Caco-2 (cell line): ENCODE data around the gene PTGS2. TPM values are rescaled to one million over a fixed set of nuclear protein-coding genes. Genes with fewer than 3 reads are reported as not detected.

Experiments
- Bru-seq: library from RNA; stranded (reverse); fragments of 400-500 nt; gene quantifications from one replicate; lab custom pipeline; 2021; lab: Mats Ljungman, UMichigan
- BruChase-seq, 2 experiments: library from RNA; stranded (reverse); fragments of 400-500 nt; gene quantifications; one replicate each; lab custom pipeline; 2021; lab: Mats Ljungman, UMichigan
- BruUV-seq: library from RNA; stranded (reverse); fragments of 400-500 nt; replicated peaks from 2 replicates; lab custom pipeline; 2021; lab: Mats Ljungman, UMichigan
- CTCF ChIA-PET: fragments of 300-600 bp; sonication (Branson Sonifier 250); formaldehyde crosslinking; loops from one replicate; lab custom pipeline; 2022; ENCODE audit warnings: antibody characterized with exemption; lab: Charles Lee
- POLR2A ChIA-PET: fragments of 300-600 bp; sonication (Branson Sonifier 250); formaldehyde crosslinking; loops from one replicate; lab custom pipeline; 2022; ENCODE audit warnings: antibody characterized with exemption; lab: Charles Lee
- DNase-seq, 2 experiments: peaks; one replicate each; pipeline versions ENCODE4 v3.0.0 to v3.0.0-alpha.2; 2020 to 2022
- H3K27me3 ChIP-seq: replicated peaks from 2 replicates; pipeline ENCODE4 v1.6.0; 2011; ENCODE audit warnings: low read length; ENCODE audit not compliant: control insufficient read depth, insufficient read depth
- H3K36me3 ChIP-seq: 2 replicates; pipeline ENCODE4 v1.5.1; 2011; ENCODE audit warnings: low read length; ENCODE audit not compliant: control insufficient read depth, insufficient read depth
- H3K4me1 ChIP-seq: fragments of 250-450 bp; sonication (Bioruptor Pico); 2 replicates; pipeline ENCODE4 v1.5.1; 2020; ENCODE audit warnings: mild to moderate bottlenecking
- H3K4me3 ChIP-seq: 2 replicates; pipeline ENCODE4 v1.5.1; 2011; ENCODE audit warnings: low read depth, mild to moderate bottlenecking, control low read depth, low read length
- H3K9me3 ChIP-seq: fragments of 250-450 bp; sonication (Bioruptor Pico); 2 replicates; pipeline ENCODE4 v1.5.1; 2020; ENCODE audit warnings: mild to moderate bottlenecking, moderate library complexity
- H3K27ac Mint-ChIP-seq: one replicate; pipeline ENCODE4 v1.8.0; 2022; ENCODE audit warnings: mixed read lengths; ENCODE audit not compliant: unreplicated experiment
- H3K27me3 Mint-ChIP-seq: one replicate; pipeline ENCODE4 v1.8.0; 2022; ENCODE audit warnings: mixed read lengths; ENCODE audit not compliant: insufficient read depth, unreplicated experiment
- H3K36me3 Mint-ChIP-seq: one replicate; pipeline ENCODE4 v1.8.0; 2022; ENCODE audit warnings: mild to moderate bottlenecking, mixed read lengths; ENCODE audit not compliant: insufficient read depth, unreplicated experiment
- H3K4me1 Mint-ChIP-seq: one replicate; pipeline ENCODE4 v1.8.0; 2022; ENCODE audit warnings: low read depth, mixed read lengths; ENCODE audit not compliant: unreplicated experiment
- H3K4me3 Mint-ChIP-seq: one replicate; pipeline ENCODE4 v1.8.0; 2022; ENCODE audit warnings: mild to moderate bottlenecking, moderate library complexity, mixed read lengths; ENCODE audit not compliant: unreplicated experiment
- H3K9me3 Mint-ChIP-seq: one replicate; pipeline ENCODE4 v1.8.0; 2022; ENCODE audit warnings: mixed read lengths; ENCODE audit not compliant: unreplicated experiment
- intact Hi-C: fragments of 100-400 bp; cut with micrococcal nuclease; formaldehyde crosslinking; loops from one replicate; pipeline ENCODE4 v1.10.0; 2022; ENCODE audit not compliant: unreplicated experiment
- long read RNA-seq: library from polyadenylated mRNA; stranded (forward); transcript quantifications from one replicate; pipeline ENCODE4 v2.0.0, GENCODE V29; 2022
- total RNA-seq: library from RNA; stranded (reverse); gene quantifications from 2 replicates; pipeline ENCODE4 v1.2.3, GENCODE V29; 2022
- TF ChIP-seq, protein P1 (sequence below), 2 experiments: fragments of 200-600 bp in 1 of 2; IDR thresholded peaks; 1 replicate in 1 of 2; 2 replicates in 1 of 2; pipeline versions ENCODE4 v1.5.1 to v1.8.0; 2011 to 2022; ENCODE audit warnings: antibody characterized with exemption in 1 of 2, control low read depth in 1 of 2, inconsistent platforms in 1 of 2, low read depth in 1 of 2, low read length in 1 of 2, mild to moderate bottlenecking in 1 of 2, moderate library complexity in 1 of 2; ENCODE audit not compliant: insufficient read depth in 1 of 2, severe bottlenecking in 1 of 2, unreplicated experiment in 1 of 2

PTGS2 gene
- total RNA-seq (18.4 and 24.2 TPM in 2 replicates), Bru-seq, nascent RNA (percentile 93 among the genes with signal in this experiment), BruChase-seq, experiment 1, labeled RNA remaining after a 2-hour chase (percentile 96 among the genes with signal in this experiment), BruChase-seq, experiment 2, labeled RNA remaining after a 6-hour chase (percentile 82 among the genes with signal in this experiment)
- long read RNA-seq, full-length matches to known transcripts, result 15 of 21 reads
- long read RNA-seq, partial matches to known transcripts, result 2 of 21 reads
- long read RNA-seq, other reads (novel, unspliced or antisense), result 4 of 21 reads

DNA sequence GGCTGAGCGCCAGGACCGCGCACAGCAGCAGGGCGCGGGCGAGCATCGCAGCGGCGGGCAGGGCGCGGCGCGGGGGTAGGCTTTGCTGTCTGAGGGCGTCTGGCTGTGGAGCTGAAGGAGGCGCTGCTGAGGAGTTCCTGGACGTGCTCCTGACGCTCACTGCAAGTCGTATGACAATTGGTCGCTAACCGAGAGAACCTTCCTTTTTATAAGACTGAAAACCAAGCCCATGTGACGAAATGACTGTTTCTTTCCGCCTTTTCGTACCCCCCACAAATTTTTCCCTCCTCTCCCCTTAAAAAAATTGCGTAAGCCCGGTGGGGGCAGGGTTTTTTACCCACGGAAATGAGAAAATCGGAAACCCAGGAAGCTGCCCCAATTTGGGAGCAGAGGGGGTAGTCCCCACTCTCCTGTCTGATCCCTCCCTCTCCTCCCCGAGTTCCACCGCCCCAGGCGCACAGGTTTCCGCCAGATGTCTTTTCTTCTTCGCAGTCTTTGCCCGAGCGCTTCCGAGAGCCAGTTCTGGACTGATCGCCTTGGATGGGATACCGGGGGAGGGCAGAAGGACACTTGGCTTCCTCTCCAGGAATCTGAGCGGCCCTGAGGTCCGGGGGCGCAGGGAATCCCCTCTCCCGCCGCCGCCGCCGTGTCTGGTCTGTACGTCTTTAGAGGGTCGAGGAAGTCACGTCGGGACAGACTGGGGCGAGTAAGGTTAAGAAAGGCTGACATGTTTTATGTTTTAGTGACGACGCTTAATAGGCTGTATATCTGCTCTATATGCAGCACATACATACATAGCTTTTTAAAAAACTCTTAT lies at the start of gene PTGS2:
Gene PTGS2, minus strand, starts transcription at position 179 of the 817 bp plus-strand sequence. Its CDS starts 133 bp downstream, at position 46.
- H3K36me3 ChIP-seq, result no peaks in the 10 kb centered on the region
- no peaks in the 10 kb centered on the region for H3K27me3 ChIP-seq
- Mint-ChIP-seq H3K9me3 (no peaks in the 10 kb centered on the region), H3K4me1 (peaks cover 10% of the 10 kb centered on the region), H3K36me3 (peaks cover 50% of the 10 kb centered on the region), H3K4me3 (peak within 1 kb of the TSS; percentile 99), H3K27me3 (no peaks in the 10 kb centered on the region), H3K27ac (peak within 1 kb of the TSS; percentile 99)
- ChIA-PET CTCF (interaction anchor here (0.8 to 2.9 kb wide), 12 partner anchors 9 to 305 kb away, joined by 3 to 15 read pairs (median 4); partner anchors contain the start of genes ODR4 and TPR), POLR2A (interaction anchor here (0.6 to 0.9 kb wide), 2 partner anchors 34 to 185 kb away, joined by 4 read pairs; no protein-coding TSS in a partner anchor)
- no TSS peak for BruUV-seq
- H3K9me3 ChIP-seq, result no peaks in the 10 kb centered on the region
- TF ChIP-seq, protein P1, sequence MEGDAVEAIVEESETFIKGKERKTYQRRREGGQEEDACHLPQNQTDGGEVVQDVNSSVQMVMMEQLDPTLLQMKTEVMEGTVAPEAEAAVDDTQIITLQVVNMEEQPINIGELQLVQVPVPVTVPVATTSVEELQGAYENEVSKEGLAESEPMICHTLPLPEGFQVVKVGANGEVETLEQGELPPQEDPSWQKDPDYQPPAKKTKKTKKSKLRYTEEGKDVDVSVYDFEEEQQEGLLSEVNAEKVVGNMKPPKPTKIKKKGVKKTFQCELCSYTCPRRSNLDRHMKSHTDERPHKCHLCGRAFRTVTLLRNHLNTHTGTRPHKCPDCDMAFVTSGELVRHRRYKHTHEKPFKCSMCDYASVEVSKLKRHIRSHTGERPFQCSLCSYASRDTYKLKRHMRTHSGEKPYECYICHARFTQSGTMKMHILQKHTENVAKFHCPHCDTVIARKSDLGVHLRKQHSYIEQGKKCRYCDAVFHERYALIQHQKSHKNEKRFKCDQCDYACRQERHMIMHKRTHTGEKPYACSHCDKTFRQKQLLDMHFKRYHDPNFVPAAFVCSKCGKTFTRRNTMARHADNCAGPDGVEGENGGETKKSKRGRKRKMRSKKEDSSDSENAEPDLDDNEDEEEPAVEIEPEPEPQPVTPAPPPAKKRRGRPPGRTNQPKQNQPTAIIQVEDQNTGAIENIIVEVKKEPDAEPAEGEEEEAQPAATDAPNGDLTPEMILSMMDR (IDR thresholded peaks at IDR 0.05; ENCODE audit: insufficient read depth in 1 of 2, low read depth in 1 of 2, low read length in 1 of 2, severe bottlenecking in 1 of 2, unreplicated experiment in 1 of 2), result peak; percentile 36 to 46
- H3K4me3 ChIP-seq, result peak within 1 kb of the TSS; percentile 59
- H3K4me1 ChIP-seq, result no peaks in the 10 kb centered on the region
- DNase-seq, result peak; percentile 93 to 95
- intact Hi-C loops, result loop anchor here (1.0 to 10.0 kb wide), 9 partner anchors 35 to 306 kb away; partner anchors contain the start of genes ODR4 and TPR

DNA sequence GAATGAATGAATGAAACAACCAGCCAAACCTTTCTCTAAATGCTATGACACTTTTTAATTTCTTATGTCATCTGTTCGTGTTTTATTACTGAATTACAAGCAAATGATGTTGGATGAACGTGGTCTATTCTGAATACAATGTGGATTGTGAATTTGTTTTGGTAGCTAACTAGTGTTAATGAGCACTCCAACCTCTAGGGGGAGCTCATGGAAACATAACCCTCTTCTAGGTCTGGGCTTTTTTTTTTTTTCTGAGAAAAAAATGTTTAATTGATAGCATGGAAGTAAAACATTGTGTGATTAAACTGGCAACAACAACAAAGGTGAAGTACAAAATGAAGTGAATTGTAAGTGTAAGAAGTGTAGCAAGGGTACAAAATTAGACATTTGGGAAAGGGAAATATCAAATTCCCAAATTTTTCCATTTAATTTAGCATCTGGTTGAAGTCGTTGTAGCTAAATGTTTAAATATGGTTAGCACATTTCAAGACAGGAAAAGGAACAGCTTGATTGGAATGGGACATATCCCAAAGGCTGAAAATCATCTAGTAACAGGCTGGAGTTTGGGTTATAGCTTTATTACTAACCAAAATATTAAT lies 42.6 kb upstream of the PTGS2 start:
- H3K27me3 ChIP-seq, result no peaks in the 10 kb centered on the region
- Mint-ChIP-seq H3K36me3 (no peaks in the 10 kb centered on the region), H3K27me3 (no peaks in the 10 kb centered on the region), H3K27ac (no peak overlapping the region), H3K4me1 (no peaks in the 10 kb centered on the region), H3K4me3 (no peak overlapping the region), H3K9me3 (no peaks in the 10 kb centered on the region)
- peak; percentile 41 to 62 for DNase-seq
- POLR2A ChIA-PET, result interaction anchor here (0.6 kb wide), 1 partner anchor 193 kb away, joined by 4 read pairs; no protein-coding TSS in a partner anchor
- no peaks in the 10 kb centered on the region for H3K4me1 ChIP-seq
- H3K4me3 ChIP-seq, result no peak overlapping the region
- TF ChIP-seq, protein P1 (IDR thresholded peaks at IDR 0.05; ENCODE audit: insufficient read depth in 1 of 2, low read depth in 1 of 2, low read length in 1 of 2, severe bottlenecking in 1 of 2, unreplicated experiment in 1 of 2), result peak; percentile 50 to 72
- no peaks in the 10 kb centered on the region for H3K9me3 ChIP-seq
- CTCF ChIA-PET, result interaction anchor here (0.5 to 1.5 kb wide), 11 partner anchors 10 to 366 kb away, joined by 3 to 22 read pairs (median 4); partner anchors contain the start of gene PTGS2
- BruUV-seq, result no TSS peak
- intact Hi-C loops, result loop anchor here (1.0 to 5.0 kb wide), 3 partner anchors 83 to 263 kb away; no protein-coding TSS in a partner anchor
- no peaks in the 10 kb centered on the region for H3K36me3 ChIP-seq
